Esophagus squamous epithelium (tissue), 4 donors: ENCODE results near the gene MRPL9.

Source experiments
- CTCF ChIP-seq, 6 experiments: fragments of 450-650 bp in 4 of 6; fragments of 200-600 bp in 2 of 6; sonication (generic) in 2 of 6; IDR thresholded peaks; one replicate each; pipeline ENCODE4 v1.5.1; 2016 to 2019; ENCODE audit warnings: antibody characterized with exemption in 6 of 6, mild to moderate bottlenecking in 4 of 6, moderate library complexity in 4 of 6
- POLR2A ChIP-seq, 4 donors: fragments of 450-650 bp; IDR thresholded peaks; one replicate each; pipeline ENCODE4 v1.6.1; 2017; ENCODE audit warnings: antibody characterized with exemption in 4 of 4, mild to moderate bottlenecking in 4 of 4, moderate library complexity in 3 of 4

- TF ChIP-seq POLR2A (IDR thresholded peaks at IDR 0.05) (no peak), CTCF (IDR thresholded peaks at IDR 0.05) (no peak)
These were observed 43.2 kb downstream of the MRPL9 start for GRCh38 chr1:151720125-151720524.
